Measurements from ENCODE around the gene TRABD2A. TPM values are rescaled to one million over a fixed set of nuclear protein-coding genes. Genes with fewer than 3 reads are reported as not detected.

TRABD2A gene
- total RNA-seq, 1 experiment from 2014 or later: 1.7 TPM

GRCh38 chr2:84927275-84927627 lies 46.4 kb upstream of the TRABD2A start:
- TF ChIP-seq, protein P1, sequence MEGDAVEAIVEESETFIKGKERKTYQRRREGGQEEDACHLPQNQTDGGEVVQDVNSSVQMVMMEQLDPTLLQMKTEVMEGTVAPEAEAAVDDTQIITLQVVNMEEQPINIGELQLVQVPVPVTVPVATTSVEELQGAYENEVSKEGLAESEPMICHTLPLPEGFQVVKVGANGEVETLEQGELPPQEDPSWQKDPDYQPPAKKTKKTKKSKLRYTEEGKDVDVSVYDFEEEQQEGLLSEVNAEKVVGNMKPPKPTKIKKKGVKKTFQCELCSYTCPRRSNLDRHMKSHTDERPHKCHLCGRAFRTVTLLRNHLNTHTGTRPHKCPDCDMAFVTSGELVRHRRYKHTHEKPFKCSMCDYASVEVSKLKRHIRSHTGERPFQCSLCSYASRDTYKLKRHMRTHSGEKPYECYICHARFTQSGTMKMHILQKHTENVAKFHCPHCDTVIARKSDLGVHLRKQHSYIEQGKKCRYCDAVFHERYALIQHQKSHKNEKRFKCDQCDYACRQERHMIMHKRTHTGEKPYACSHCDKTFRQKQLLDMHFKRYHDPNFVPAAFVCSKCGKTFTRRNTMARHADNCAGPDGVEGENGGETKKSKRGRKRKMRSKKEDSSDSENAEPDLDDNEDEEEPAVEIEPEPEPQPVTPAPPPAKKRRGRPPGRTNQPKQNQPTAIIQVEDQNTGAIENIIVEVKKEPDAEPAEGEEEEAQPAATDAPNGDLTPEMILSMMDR (conservative IDR thresholded peaks at IDR 0.05): no peak
- Histone ChIP-seq H2BK20ac (ENCODE audit: low read depth, low read length, poor library complexity, severe bottlenecking) (no peak overlapping the region), H3K27ac (ENCODE audit: insufficient read length, low read depth, low read length) (no peak overlapping the region), H2BK12ac (ENCODE audit: insufficient read length, low read depth, low read length) (no peak overlapping the region), H2AFZ (ENCODE audit: low read length) (no peak overlapping the region), H3K18ac (ENCODE audit: insufficient read length, low read depth, low read length) (no peak overlapping the region), H3K23ac (ENCODE audit: insufficient read length, low read depth, low read length) (no peak overlapping the region), H4K20me1 (ENCODE audit: control insufficient read depth, insufficient read depth, insufficient read length) (no peaks in the 10 kb centered on the region), H4K91ac (ENCODE audit: insufficient read length, low read depth, low read length) (no peak overlapping the region), H3K4me2 (ENCODE audit: insufficient read depth, insufficient read length, low read length) (peak overlapping the region; percentile 47), H2BK5ac (ENCODE audit: insufficient read length, low read length) (no peak overlapping the region), H3T11ph (ENCODE audit: low read length) (no peak overlapping the region), H2BK120ac (ENCODE audit: low read depth, low read length, poor library complexity, severe bottlenecking) (no peak overlapping the region), H3K23me2 (ENCODE audit: insufficient read length, low read depth, low read length, poor library complexity, severe bottlenecking) (peaks cover 5% of the 10 kb centered on the region), H3K4me1 (ENCODE audit: insufficient read depth, low read length) (peaks cover 2% of the 10 kb centered on the region; the same call in 1 of the 2 replicates), H3K9me3 (ENCODE audit: control insufficient read depth, low read depth, low read length) (no peaks in the 10 kb centered on the region), H2AK5ac (ENCODE audit: insufficient read length, low read length) (no peak overlapping the region), H3K79me2 (ENCODE audit: insufficient read depth, low read length) (no peaks in the 10 kb centered on the region), H4K5ac (ENCODE audit: insufficient read length, low read depth, low read length) (no peak overlapping the region), H3K27me3 (ENCODE audit: insufficient read depth, low read length) (no peaks in the 10 kb centered on the region), H3K79me1 (ENCODE audit: insufficient read depth, low read depth, low read length, poor library complexity, severe bottlenecking) (no peaks in the 10 kb centered on the region), H3K14ac (ENCODE audit: insufficient read depth, low read length) (no peak overlapping the region), H4K8ac (replicated peaks; ENCODE audit: insufficient read length, low read depth, low read length) (no peak overlapping the region), H3K4ac (ENCODE audit: low read depth, low read length) (no peak overlapping the region), H3K56ac (ENCODE audit: insufficient read length, low read depth, low read length) (no peak overlapping the region), H3K9ac (ENCODE audit: extremely low read depth, insufficient read length, low read length) (no peak overlapping the region), H2BK15ac (ENCODE audit: low read depth, low read length) (no peak overlapping the region)
- Mint-ChIP-seq H3K4me3 (no peak overlapping the region), H3K27me3 (ENCODE audit: low read depth) (peaks cover 12% of the 10 kb centered on the region), H3K4me1 (peaks cover 25 to 31% of the 10 kb centered on the region in 2 experiments), H3K27ac (no peak overlapping the region; a peak in 1 of 7 replicates), H3K9me3 (no peaks in the 10 kb centered on the region; a peak in 1 of 5 replicates), H3K36me3 (ENCODE audit: insufficient read depth in 1 of 3, low read depth in 3 of 3) (no peaks in the 10 kb centered on the region)
- no CpG with 5 or more reads among the region's 3 CpGs for WGBS (ENCODE audit: extremely low coverage, insufficient read length, low lambda C conversion rate)
- DNase-seq: no peak
